ENCODE data around the gene NUDT1. TPM values are rescaled to one million over a fixed set of nuclear protein-coding genes. Genes with fewer than 3 reads are reported as not detected.

Gene NUDT1
- total RNA-seq, 1 experiment from 2014 or later = 100 TPM

- TF ChIP-seq ZNF281 (CRISPR knock-in tag; IDR thresholded peaks at IDR 0.05) = no peak
- no peak for TF ChIP-seq IRF2 (CRISPR knock-in tag; IDR thresholded peaks at IDR 0.05; ENCODE audit: borderline replicate concordance, low read depth)
- no peak for TF ChIP-seq HMGA2 (CRISPR knock-in tag; IDR thresholded peaks at IDR 0.05)
- no peak for TF ChIP-seq HMGXB4 (CRISPR knock-in tag; IDR thresholded peaks at IDR 0.05)
- TF ChIP-seq ZBTB21 (CRISPR knock-in tag; IDR thresholded peaks at IDR 0.05; ENCODE audit: borderline replicate concordance) = no peak
- no peak for TF ChIP-seq ZNF121 (CRISPR knock-in tag; IDR thresholded peaks at IDR 0.05)
- TF ChIP-seq SP1 (CRISPR knock-in tag; conservative IDR thresholded peaks at IDR 0.05) = no peak
Measured at GRCh38 chr7:2192831-2193534, 49.0 kb upstream of the NUDT1 start (continued).

GRCh38 chr7:2193575-2194305 lies 48.3 kb upstream of the NUDT1 start:
- CTCF ChIA-PET = interaction anchor here (1.1 to 1.8 kb wide), 6 partner anchors 14 to 310 kb away, joined by 3 to 6 read pairs (median 4); no protein-coding TSS in a partner anchor
- DNase-seq (ENCODE audit: low spot score) (no peak), ATAC-seq (no peak)
- no peak for TF ChIP-seq AR (CRISPR knock-in tag; IDR thresholded peaks at IDR 0.05)
- TF ChIP-seq KAT7 (CRISPR knock-in tag; IDR thresholded peaks at IDR 0.05; ENCODE audit: borderline replicate concordance) = no peak
- no peak for TF ChIP-seq ERG (CRISPR knock-in tag; IDR thresholded peaks at IDR 0.05)
- TF ChIP-seq ATF2 (CRISPR knock-in tag; IDR thresholded peaks at IDR 0.05; ENCODE audit: borderline replicate concordance, low read depth) = no peak
- TF ChIP-seq JAZF1 (CRISPR knock-in tag; IDR thresholded peaks at IDR 0.05) = no peak
- TF ChIP-seq EMX1 (CRISPR knock-in tag; IDR thresholded peaks at IDR 0.05) = no peak
- no peak for TF ChIP-seq SMAD4 (CRISPR knock-in tag; IDR thresholded peaks at IDR 0.05)
- TF ChIP-seq ZNF263 (CRISPR knock-in tag; IDR thresholded peaks at IDR 0.05; ENCODE audit: low read depth) = no peak
- no peak for TF ChIP-seq MLX (CRISPR knock-in tag; IDR thresholded peaks at IDR 0.05)
- no peak for TF ChIP-seq ZNF512 (CRISPR knock-in tag; IDR thresholded peaks at IDR 0.05; ENCODE audit: borderline replicate concordance)
- no peak for TF ChIP-seq E2F4 (CRISPR knock-in tag; IDR thresholded peaks at IDR 0.05; ENCODE audit: borderline replicate concordance, low read depth)
- TF ChIP-seq OVOL2 (CRISPR knock-in tag; IDR thresholded peaks at IDR 0.05; ENCODE audit: borderline replicate concordance) = no peak
- Mint-ChIP-seq H3K9me3 (peaks cover 28% of the 10 kb centered on the region), H3K27me3 (ENCODE audit: low read depth) (no peaks in the 10 kb centered on the region), H3K36me3 (peaks cover 52% of the 10 kb centered on the region), H3K27ac (no peak overlapping the region), H3K4me1 (no peaks in the 10 kb centered on the region), H3K4me3 (no peak overlapping the region)
- POLR2A ChIA-PET = no interaction called here
